ENCODE data around the gene CDKN2C. TPM values are rescaled to one million over a fixed set of nuclear protein-coding genes. Genes with fewer than 3 reads are reported as not detected.
A peak's percentile ranks its signal among the peaks of the same experiment; 100 is the strongest.

CDKN2C gene
- total RNA-seq, 4 donors from 2014 or later, result 21.1 to 52.1 (median 38.8) TPM

GRCh38 chr1:50955116-50955515, 14.9 kb upstream of the CDKN2C start:
- peaks cover 3 to 20% (median 7%) of the 10 kb centered on the region in 3 donors for H3K4me1 ChIP-seq
- no peak for ATAC-seq
- TF ChIP-seq EP300 (IDR thresholded peaks at IDR 0.05) (no peak), POLR2A (IDR thresholded peaks at IDR 0.05) (no peak), POLR2AphosphoS5 (IDR thresholded peaks at IDR 0.05) (no peak)
- TF ChIP-seq, protein P1, sequence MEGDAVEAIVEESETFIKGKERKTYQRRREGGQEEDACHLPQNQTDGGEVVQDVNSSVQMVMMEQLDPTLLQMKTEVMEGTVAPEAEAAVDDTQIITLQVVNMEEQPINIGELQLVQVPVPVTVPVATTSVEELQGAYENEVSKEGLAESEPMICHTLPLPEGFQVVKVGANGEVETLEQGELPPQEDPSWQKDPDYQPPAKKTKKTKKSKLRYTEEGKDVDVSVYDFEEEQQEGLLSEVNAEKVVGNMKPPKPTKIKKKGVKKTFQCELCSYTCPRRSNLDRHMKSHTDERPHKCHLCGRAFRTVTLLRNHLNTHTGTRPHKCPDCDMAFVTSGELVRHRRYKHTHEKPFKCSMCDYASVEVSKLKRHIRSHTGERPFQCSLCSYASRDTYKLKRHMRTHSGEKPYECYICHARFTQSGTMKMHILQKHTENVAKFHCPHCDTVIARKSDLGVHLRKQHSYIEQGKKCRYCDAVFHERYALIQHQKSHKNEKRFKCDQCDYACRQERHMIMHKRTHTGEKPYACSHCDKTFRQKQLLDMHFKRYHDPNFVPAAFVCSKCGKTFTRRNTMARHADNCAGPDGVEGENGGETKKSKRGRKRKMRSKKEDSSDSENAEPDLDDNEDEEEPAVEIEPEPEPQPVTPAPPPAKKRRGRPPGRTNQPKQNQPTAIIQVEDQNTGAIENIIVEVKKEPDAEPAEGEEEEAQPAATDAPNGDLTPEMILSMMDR (IDR thresholded peaks at IDR 0.05), result no peak
- H3K27ac ChIP-seq, result no peak overlapping the region
- H3K27me3 ChIP-seq, result no peaks in the 10 kb centered on the region
- no peaks in the 10 kb centered on the region for H3K9me3 ChIP-seq
- WGBS, 2 donors (ENCODE audit: low coverage in 1 of 2), result 40 to 67% methylated on average over 1 of the region's 1 CpG
- no peak overlapping the region for H3K4me3 ChIP-seq
- no peaks in the 10 kb centered on the region for H3K36me3 ChIP-seq

DNA sequence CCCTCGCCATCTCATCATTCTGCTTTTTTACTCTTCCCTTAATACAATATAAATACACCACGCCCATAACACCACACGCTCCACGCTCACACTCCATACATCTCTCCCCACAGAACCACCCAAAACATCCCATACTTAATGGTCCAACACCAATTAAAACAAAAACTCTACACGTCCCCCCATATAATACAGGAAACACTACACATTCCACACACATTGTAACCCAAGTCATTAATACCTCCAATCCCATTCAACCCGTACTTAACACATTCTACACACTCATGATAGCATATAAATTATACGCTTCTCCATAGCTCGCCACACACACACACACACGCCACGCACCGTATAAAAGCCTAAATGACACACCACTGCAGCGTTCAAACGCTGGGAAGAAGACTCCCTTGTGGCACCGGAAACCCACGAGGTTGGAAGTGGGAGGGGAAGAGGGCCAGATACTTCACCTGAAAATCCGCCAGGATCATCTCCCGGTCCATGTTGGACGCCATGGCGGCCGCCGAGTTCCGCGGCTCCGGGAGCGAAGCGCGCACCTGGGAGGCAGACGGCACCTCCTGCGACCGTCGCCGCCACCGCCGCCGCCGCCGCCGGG, 10.6 kb upstream of the CDKN2C start:
- no peaks in the 10 kb centered on the region for H3K9me3 ChIP-seq
- WGBS, 2 donors (ENCODE audit: low coverage in 1 of 2), result 2% methylated on average over 7 to 11 of the region's 38 CpGs
- H3K4me3 ChIP-seq, result peak overlapping the region; percentile 55 to 71
- peak overlapping the region; percentile 51 to 93 (median 86) for H3K27ac ChIP-seq
- ATAC-seq, result peak; percentile 17
- peaks cover 3 to 28% (median 7%) of the 10 kb centered on the region in 3 donors for H3K4me1 ChIP-seq
- TF ChIP-seq POLR2AphosphoS5 (IDR thresholded peaks at IDR 0.05) (no peak), EP300 (IDR thresholded peaks at IDR 0.05) (no peak), POLR2A (IDR thresholded peaks at IDR 0.05) (no peak)
- TF ChIP-seq, protein P1 (IDR thresholded peaks at IDR 0.05), result no peak
- no peaks in the 10 kb centered on the region for H3K36me3 ChIP-seq
- no peaks in the 10 kb centered on the region for H3K27me3 ChIP-seq

GRCh38 chr1:50959913-50960844, 9.9 kb upstream of the CDKN2C start, which contains the start of gene FAF1:
TSS of gene FAF1 (minus strand) at chr1:50960267. CDS start at chr1:50959811, 456 bp downstream.
- WGBS, 2 donors (ENCODE audit: low coverage in 1 of 2), result 0 to 1% methylated on average over 9 to 28 of the region's 80 CpGs

DNA sequence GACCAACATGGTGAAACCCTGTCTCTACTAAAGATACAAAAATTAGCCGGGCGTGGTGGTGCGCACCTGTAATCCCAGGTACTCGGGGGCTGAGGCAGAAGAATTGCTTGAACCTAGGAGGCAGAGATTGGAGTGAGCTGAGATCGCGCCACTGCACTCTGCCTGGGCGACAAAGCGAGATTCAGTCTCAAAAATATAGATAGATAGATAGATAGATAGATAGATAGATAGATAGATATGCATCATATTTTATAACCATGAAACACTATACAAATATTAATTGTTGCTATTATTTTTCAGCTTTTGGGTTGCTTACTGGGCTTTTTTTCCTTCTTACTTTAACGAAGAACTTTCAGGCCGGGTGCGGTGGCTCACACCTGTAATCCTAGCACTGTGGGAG, 5.2 kb upstream of the CDKN2C start:
- H3K27ac ChIP-seq, result peak overlapping the region in 1 of 4 donors; percentile 22
- 90 to 93% methylated on average over 7 to 11 of the region's 11 CpGs for WGBS, 2 donors (ENCODE audit: low coverage in 1 of 2)
- H3K4me3 ChIP-seq, result no peak overlapping the region
- ATAC-seq, result no peak
- TF ChIP-seq, protein P1 (IDR thresholded peaks at IDR 0.05), result no peak
- TF ChIP-seq POLR2AphosphoS5 (IDR thresholded peaks at IDR 0.05), result no peak
- TF ChIP-seq EP300 (IDR thresholded peaks at IDR 0.05), result no peak
- TF ChIP-seq POLR2A (IDR thresholded peaks at IDR 0.05), result no peak
- H3K27me3 ChIP-seq, result no peaks in the 10 kb centered on the region
- no peaks in the 10 kb centered on the region for H3K36me3 ChIP-seq
- H3K9me3 ChIP-seq, result no peaks in the 10 kb centered on the region
- H3K4me1 ChIP-seq, result peaks cover 0 to 24% (median 0%) of the 10 kb centered on the region in 3 donors

More at GRCh38 chr1:50959913-50960844, 9.9 kb upstream of the CDKN2C start, which contains the start of gene FAF1:
- H3K4me3 ChIP-seq, result peak within 1 kb of the TSS; percentile 55 to 71
- H3K9me3 ChIP-seq, result no peaks in the 10 kb centered on the region
- ATAC-seq, result peak; percentile 98
- H3K4me1 ChIP-seq, result peaks cover 3 to 28% (median 7%) of the 10 kb centered on the region in 3 donors
- TF ChIP-seq POLR2AphosphoS5 (IDR thresholded peaks at IDR 0.05), result peak; percentile 97
- TF ChIP-seq, protein P1 (IDR thresholded peaks at IDR 0.05), result peak in 3 of 4 experiments; percentile 50 to 65 (median 53)
- peak; percentile 92 to 93 for TF ChIP-seq POLR2A (IDR thresholded peaks at IDR 0.05)
- no peak for TF ChIP-seq EP300 (IDR thresholded peaks at IDR 0.05)
- no peaks in the 10 kb centered on the region for H3K36me3 ChIP-seq
- H3K27me3 ChIP-seq, result no peaks in the 10 kb centered on the region
- H3K27ac ChIP-seq, result peak within 1 kb of the TSS; percentile 72 to 93 (median 86)

Data from gastroesophageal sphincter (tissue), 4 donors.